Inferior parietal cortex (tissue), 1 donor: ENCODE measurements around the gene CEP164.
A peak's percentile ranks its signal among the peaks of the same experiment; 100 is the strongest.
"Not testable (repeated sequence)": the region's sequence is repeated elsewhere in the genome, so short reads cannot be mapped to it uniquely, and the experiment has no call there.

ENCODE experiments used
- DNase-seq: peaks from one replicate; pipeline ENCODE4 v3.0.0-alpha.2; 2016; ENCODE audit errors: extremely low spot score

The CEP164 gene

GRCh38 chr11:117303646-117304315 lies 23.9 kb upstream of the CEP164 start:
- no peak for DNase-seq

GRCh38 chr11:117305145-117305544 lies 22.5 kb upstream of the CEP164 start:
- no peak for DNase-seq

DNA sequence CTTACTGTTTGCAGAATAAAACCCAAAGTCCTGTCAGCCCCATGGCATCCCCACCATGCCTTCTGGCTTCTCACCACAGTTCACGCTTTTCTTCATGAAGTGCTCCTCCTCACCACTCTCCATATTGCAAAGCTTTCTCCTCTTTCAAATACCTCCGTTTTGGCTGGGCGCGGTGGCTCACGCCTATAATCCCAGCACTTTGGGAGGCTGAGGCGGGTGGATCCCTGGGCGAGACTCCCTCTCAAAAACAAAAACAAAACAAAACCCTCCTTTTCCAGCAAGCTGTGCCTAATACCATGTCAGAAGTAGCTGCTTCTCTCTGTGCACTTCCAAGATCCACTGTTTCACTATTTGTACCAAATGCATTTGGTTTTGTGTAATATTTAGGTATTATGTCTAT lies 18.3 kb upstream of the CEP164 start:
- DNase-seq: no peak

DNA sequence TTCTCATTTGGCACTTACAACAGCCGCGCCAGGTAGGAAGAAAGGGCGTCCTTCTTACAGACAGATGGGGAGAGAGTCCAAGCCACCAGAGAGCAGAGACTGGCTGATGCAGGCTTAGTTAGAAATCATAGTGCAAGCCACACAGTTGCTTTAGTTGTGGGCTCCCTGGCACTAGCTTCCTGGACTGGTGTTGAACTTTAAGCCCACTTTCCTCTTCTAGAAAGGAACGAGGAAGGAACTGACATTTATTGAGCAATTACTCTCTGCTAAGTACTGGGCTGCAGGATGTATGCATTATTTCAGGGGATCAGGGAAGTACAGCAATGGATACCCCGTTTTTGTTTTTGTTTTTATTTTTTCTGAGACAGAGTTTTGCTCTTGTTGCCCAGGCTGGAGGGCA lies 14.6 kb upstream of the CEP164 start:
- DNase-seq: no peak

DNA sequence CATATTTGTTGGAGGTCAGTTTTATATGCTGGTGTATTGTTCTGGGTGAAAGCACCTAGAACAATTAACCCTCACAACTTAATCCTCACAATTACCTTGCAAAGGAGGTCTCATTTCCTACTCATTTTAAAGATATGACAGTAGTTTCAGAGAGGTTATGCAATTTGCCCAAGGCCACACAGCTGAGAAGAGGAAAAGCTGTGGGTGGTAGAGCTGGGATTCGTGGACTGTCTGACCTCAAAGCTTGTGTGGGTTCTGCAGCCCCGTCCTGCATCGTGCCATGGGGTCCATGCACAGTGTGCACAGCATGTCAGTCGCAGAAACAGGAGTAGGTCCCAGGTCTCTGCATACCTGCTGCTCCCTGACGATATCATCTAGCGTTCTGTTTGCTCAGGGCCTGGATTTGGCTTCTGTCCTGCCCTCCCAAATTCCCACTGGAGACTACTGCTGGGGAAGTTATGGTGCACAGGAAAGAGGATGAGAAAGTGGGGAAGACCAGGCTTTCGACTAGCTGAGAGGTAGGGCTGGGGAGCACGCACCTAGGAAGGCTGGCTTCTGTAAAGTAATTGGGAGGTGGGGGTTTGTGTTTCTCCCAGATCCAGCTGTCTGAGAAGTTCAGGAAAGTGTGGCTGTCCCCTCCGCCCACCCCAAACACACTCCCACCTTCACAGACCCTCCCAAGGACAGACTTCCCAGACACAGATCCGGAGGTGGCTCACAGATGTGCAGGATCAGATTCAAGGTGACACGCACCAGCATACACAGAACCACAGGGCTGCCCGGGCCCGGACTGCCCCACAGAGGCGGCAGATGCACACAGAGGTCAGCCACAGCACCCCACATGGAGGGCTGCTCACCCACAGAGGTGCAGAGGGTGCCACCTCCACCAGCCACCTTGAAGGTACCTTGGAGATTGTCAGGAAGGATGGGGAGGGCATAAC lies 13.6 kb upstream of the CEP164 start:
- DNase-seq: no peak

GRCh38 chr11:117314840-117315239 lies 12.8 kb upstream of the CEP164 start:
- no peak for DNase-seq

DNA sequence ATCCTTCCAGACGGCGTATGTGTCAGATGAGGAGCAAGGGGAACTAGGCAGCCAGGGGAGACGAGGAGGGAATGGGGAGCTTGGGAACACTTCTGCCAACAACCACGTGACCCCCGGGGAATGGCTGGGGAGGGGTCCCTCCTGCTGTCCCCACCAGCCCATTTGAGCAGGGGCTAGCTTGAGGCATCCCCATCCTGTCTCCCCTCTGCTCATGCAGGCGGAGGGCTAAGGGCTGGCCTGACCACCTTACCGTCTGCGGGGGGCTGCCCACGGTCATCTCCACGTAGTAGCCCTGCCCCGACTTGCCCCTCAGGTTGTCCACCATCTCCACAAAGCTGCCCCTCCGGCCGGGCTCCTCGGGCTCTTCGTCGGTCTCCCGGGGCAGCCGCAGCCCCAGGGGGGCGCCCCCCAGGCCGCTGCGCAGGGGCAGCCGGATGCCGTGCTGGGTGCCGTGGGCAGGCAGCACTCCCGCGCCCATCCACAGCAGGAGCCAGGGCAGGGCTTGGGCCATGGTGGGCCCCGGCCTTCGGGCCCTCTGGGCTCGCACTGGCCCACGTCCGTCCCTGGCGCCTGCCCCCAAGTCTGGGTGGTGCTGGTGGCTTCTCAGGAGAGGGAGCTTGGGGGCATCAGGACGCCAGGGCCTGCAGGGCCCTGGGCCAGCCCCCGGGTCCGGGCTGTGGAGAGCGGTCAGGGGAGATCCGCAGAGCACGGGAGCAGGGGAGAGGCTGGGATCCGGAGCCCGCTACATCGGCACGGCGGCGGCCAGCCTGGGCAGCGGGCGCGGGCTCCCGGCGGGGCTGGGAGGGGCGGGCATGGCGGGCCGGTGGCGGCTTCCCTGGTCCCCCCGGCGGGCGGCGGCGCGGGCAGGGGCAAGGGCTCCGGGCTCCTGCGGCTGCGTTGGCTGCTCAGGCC lies 12.1 kb upstream of the CEP164 start:
- no peak for DNase-seq

- DNase-seq: peak; percentile 87
These were observed 11.3 kb upstream of the CEP164 start, which contains the start of gene BACE1 for GRCh38 chr11:117316197-117316961. BACE1 (minus strand) TSS chr11:117316256; CDS start chr11:117315795, 461 bp downstream.

GRCh38 chr11:117318738-117319137 lies 8.9 kb upstream of the CEP164 start:
- no peak for DNase-seq

GRCh38 chr11:117319214-117319840 lies 8.3 kb upstream of the CEP164 start:
- DNase-seq: no peak

DNA sequence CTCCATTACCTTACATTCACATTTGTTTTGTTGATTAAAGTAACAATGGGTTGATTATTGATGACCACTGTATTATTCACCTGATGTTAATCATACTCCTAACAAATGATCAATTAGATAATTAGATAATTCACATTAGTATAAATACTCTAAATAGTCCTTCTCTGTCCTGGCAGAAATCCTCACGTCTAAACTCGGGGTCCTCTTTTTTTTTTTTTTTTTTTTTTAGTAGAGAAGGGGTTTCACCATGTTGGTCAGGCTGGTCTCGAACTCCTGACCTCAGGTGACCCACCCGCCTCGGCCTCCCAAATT lies 443 bp upstream of the CEP164 start:
- DNase-seq: not testable (repeated sequence)

GRCh38 chr11:117328375-117329010 lies 839 bp downstream of the CEP164 start:
- no peak for DNase-seq

DNA sequence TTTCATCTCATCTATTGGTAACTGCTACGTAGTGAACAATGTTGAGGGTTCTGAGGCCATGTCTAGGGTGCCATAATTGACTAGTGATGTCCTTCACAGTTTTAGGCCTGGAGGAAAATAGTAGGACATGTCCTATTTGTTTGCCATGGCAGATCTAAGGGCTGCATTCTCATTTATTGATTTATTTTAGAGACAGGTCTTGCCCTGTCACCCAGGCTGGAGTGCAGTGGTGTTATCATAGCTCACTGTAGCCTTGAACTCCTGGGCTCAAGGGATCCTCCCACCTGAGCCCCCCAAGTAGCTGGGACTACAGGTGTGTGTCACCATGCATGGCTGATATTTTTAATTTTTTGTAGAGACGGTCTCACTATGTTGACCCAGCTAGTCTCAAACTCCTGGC lies 5.2 kb downstream of the CEP164 start:
- no peak for DNase-seq

GRCh38 chr11:117333917-117334316 lies 6.3 kb downstream of the CEP164 start:
- DNase-seq: peak; percentile 9

DNA sequence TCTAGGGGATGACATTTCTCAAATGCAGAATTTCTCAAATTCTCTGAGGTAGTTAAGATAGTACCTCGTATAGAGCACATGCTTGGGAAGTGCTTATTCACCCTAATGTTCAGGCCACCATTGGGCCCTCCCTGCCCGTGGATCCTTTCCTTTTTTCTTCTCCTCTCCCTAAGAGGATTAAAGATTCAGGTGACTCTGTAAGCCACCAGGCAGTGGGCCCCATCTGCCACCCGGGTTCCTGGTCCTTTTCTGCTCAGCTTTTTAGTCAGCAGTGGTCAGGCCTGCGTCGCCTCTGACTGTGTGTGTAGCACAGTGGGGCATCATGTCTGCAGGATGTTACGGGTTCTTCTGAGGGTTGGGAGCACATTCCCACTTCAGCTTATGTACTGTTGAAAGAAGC lies 7.2 kb downstream of the CEP164 start:
- DNase-seq: no peak

DNA sequence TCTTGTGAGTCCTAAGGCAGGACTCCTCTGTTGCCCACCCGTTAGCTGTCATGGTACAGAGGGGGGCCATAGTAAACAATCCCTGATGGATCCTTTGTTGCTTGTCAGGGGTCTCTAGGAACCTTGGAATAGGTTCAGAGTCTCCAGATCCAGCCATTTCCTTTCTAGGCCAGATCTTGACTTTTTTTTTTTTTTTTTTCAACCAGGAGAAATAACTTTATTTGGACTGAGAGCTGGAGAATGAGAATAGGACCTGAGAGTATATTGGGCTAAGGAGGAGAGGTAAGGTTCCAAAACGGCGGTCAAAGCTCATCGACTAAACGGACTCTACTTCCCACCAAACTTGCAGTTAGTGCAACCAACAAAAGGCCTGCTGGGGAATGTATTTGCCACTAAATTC lies 7.7 kb downstream of the CEP164 start:
- no peak for DNase-seq

DNA sequence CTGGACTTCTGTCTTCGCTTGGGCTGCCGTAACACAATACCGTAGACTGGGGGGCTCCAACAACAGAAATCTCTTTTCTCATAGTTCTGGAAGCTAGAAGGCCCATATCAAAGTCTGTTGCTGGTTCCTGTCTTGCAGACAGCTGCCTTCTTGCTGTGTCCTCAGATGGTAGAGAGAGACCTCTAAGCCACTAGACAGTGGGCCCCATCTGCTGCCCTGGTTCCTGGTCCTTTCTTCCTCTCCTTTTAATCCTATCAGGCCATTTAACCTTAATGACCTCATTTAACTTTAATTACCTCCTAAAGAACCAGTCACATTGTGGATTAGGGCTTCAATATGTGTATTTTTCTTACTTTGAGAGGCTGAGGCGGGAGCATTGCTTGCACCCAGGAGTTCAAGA lies 9.4 kb downstream of the CEP164 start:
- DNase-seq: no peak

GRCh38 chr11:117345039-117345438 lies 17.4 kb downstream of the CEP164 start:
- DNase-seq: no peak

DNA sequence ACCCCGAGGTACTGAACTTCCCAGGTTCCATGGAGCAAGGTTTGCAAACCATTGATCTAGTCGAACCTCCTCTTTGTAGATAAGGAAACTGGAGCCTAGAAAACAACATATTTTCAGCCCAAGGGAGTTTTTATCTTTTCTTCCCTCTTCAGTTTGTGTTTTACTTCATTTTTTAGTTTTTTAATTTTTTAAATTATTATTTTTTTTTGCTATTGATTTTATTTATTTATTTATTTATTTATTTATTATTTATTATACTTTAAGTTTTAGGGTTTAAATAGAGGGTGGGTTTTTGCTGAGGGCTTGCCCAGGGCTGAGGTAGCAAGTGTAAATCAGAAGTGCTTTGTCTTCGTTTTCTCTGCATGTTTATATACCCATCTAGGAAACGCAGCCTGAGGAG lies 26.9 kb downstream of the CEP164 start:
- DNase-seq: no peak

- DNase-seq: no peak
These were observed 28.7 kb downstream of the CEP164 start for GRCh38 chr11:117356126-117356890.
